RWPE2 (cell line): ENCODE measurements around the gene PRR7.

ENCODE experiments used
- ATAC-seq: fragments of 200-7000 bp; cut with Tn5 transposase; 3 replicates; pipeline ENCODE4 v1.9.1; 2021; ENCODE audit warnings: low read depth
- DNase-seq: peaks from one replicate; pipeline ENCODE4 v3.0.0-alpha.2; 2020; ENCODE audit warnings: low spot score
- H3K27ac ChIP-seq: fragments of 450-650 bp; 2 replicates; pipeline ENCODE4 v1.5.1; 2017; ENCODE audit warnings: mild to moderate bottlenecking; ENCODE audit not compliant: poor library complexity, severe bottlenecking
- H3K27me3 ChIP-seq: fragments of 250-450 bp; sonication (Bioruptor Pico); 2 replicates; pipeline ENCODE4 v1.5.1; 2021; ENCODE audit warnings: mild to moderate bottlenecking, moderate library complexity; ENCODE audit not compliant: insufficient read depth, poor library complexity, severe bottlenecking
- H3K36me3 ChIP-seq: fragments of 250-450 bp; sonication (Bioruptor Pico); 2 replicates; pipeline ENCODE4 v1.5.1; 2020; ENCODE audit warnings: low read depth, mild to moderate bottlenecking, moderate library complexity
- H3K4me1 ChIP-seq: fragments of 250-450 bp; sonication (Bioruptor Pico); 2 replicates; pipeline ENCODE4 v1.5.1; 2021; ENCODE audit warnings: mild to moderate bottlenecking, moderate library complexity; ENCODE audit not compliant: insufficient read depth, poor library complexity, severe bottlenecking
- H3K4me3 ChIP-seq: fragments of 250-450 bp; sonication (Bioruptor Pico); 2 replicates; pipeline ENCODE4 v1.5.1; 2021; ENCODE audit warnings: mild to moderate bottlenecking, moderate library complexity; ENCODE audit not compliant: severe bottlenecking
- H3K9me3 ChIP-seq: fragments of 250-450 bp; sonication (Bioruptor Pico); 2 replicates; pipeline ENCODE4 v1.5.1; 2021; ENCODE audit warnings: mild to moderate bottlenecking, moderate library complexity; ENCODE audit not compliant: severe bottlenecking
- CTCF ChIP-seq: fragments of 450-650 bp; IDR thresholded peaks from one replicate; pipeline ENCODE4 v1.5.1; 2017; ENCODE audit warnings: mild to moderate bottlenecking, moderate library complexity; ENCODE audit not compliant: poor library complexity, severe bottlenecking

Gene PRR7

GRCh38 chr5:177472460-177473442, 26.1 kb downstream of the PRR7 start:
- H3K27ac ChIP-seq: peak overlapping the region; percentile 69
- peaks cover 15% of the 10 kb centered on the region for H3K36me3 ChIP-seq
- no peaks in the 10 kb centered on the region for H3K9me3 ChIP-seq
- TF ChIP-seq CTCF: no peak
- peak overlapping the region; percentile 97 for H3K4me3 ChIP-seq
- no peaks in the 10 kb centered on the region for H3K27me3 ChIP-seq
- ATAC-seq (peak; percentile 24), DNase-seq (no peak)
- H3K4me1 ChIP-seq: peaks cover 15% of the 10 kb centered on the region

GRCh38 chr5:177473443-177474001, 26.9 kb downstream of the PRR7 start, which contains the start of gene DBN1:
Gene DBN1, minus strand, starts transcription at chr5:177473634. Its CDS starts 113 bp downstream, at chr5:177473521.
- H3K27ac ChIP-seq: peak within 1 kb of the TSS; percentile 69
- ATAC-seq (peak; percentile 53), DNase-seq (no peak)
- peaks cover 9% of the 10 kb centered on the region for H3K36me3 ChIP-seq
- H3K27me3 ChIP-seq: no peaks in the 10 kb centered on the region
- no peaks in the 10 kb centered on the region for H3K9me3 ChIP-seq
- peaks cover 16% of the 10 kb centered on the region for H3K4me1 ChIP-seq
- H3K4me3 ChIP-seq: peak within 1 kb of the TSS; percentile 97
- TF ChIP-seq CTCF: no peak

- H3K27ac ChIP-seq: no peak overlapping the region
- no peak for ATAC-seq
- peaks cover 5% of the 10 kb centered on the region; the same call in 1 of the 2 replicates for H3K36me3 ChIP-seq
- H3K9me3 ChIP-seq: no peaks in the 10 kb centered on the region
- no peak for DNase-seq
- peaks cover 21% of the 10 kb centered on the region for H3K4me1 ChIP-seq
- H3K4me3 ChIP-seq: no peak overlapping the region
- H3K27me3 ChIP-seq: no peaks in the 10 kb centered on the region
- no peak for TF ChIP-seq CTCF
Measured at GRCh38 chr5:177474002-177474476, 27.4 kb downstream of the PRR7 start.

- Histone ChIP-seq H3K4me1 (peaks cover 23% of the 10 kb centered on the region), H3K27ac (no peak overlapping the region), H3K27me3 (no peaks in the 10 kb centered on the region), H3K4me3 (no peak overlapping the region), H3K36me3 (peaks cover 5% of the 10 kb centered on the region; the same call in 1 of the 2 replicates), H3K9me3 (no peaks in the 10 kb centered on the region)
- ATAC-seq (no peak), DNase-seq (no peak)
- no peak for TF ChIP-seq CTCF
Measured at GRCh38 chr5:177474846-177475562, 28.4 kb downstream of the PRR7 start.
